ENCODE measurements around the gene GSTT2B.

GRCh38 chr22:23908587-23909205 is 52.3 kb downstream of the GSTT2B start:
- no peak for TF ChIP-seq CTCF (IDR thresholded peaks at IDR 0.05)
- no peak for TF ChIP-seq POLR2A (IDR thresholded peaks at IDR 0.05)
